GM12872 (cell line): ENCODE measurements around the gene FGF1.

Source experiments
- CTCF ChIP-seq: IDR thresholded peaks from 3 replicates; pipeline ENCODE4 v1.5.1; 2011; ENCODE audit warnings: low read depth, mild to moderate bottlenecking, low read length, moderate library complexity; ENCODE audit not compliant: insufficient read depth

FGF1 gene

GRCh38 chr5:142658278-142658677, 27.6 kb downstream of the FGF1 start:
- TF ChIP-seq CTCF = no peak

- no peak for TF ChIP-seq CTCF
Observed at GRCh38 chr5:142657446-142657845, 28.4 kb downstream of the FGF1 start.

GRCh38 chr5:142655339-142656267, 30.3 kb downstream of the FGF1 start:
- TF ChIP-seq CTCF = peak; percentile 99

GRCh38 chr5:142654578-142655058, 31.3 kb downstream of the FGF1 start:
- no peak for TF ChIP-seq CTCF

- TF ChIP-seq CTCF = no peak
Observed at GRCh38 chr5:142653321-142653720, 32.6 kb downstream of the FGF1 start.

GRCh38 chr5:142652563-142652962, 33.3 kb downstream of the FGF1 start:
- TF ChIP-seq CTCF = no peak

GRCh38 chr5:142650881-142651280, 35.0 kb downstream of the FGF1 start:
- TF ChIP-seq CTCF = no peak
